NT2/D1 (cell line): ENCODE data around the gene TAGLN.

ENCODE experiments used
- YY1 ChIP-seq: IDR thresholded peaks from 2 replicates; pipeline ENCODE4 v1.6.1; 2011; ENCODE audit not compliant: insufficient read length, insufficient read depth
- ZNF274 ChIP-seq: IDR thresholded peaks from 2 replicates; pipeline ENCODE4 v1.6.1; 2011; ENCODE audit warnings: mild to moderate bottlenecking, low read depth, low read length

DNA sequence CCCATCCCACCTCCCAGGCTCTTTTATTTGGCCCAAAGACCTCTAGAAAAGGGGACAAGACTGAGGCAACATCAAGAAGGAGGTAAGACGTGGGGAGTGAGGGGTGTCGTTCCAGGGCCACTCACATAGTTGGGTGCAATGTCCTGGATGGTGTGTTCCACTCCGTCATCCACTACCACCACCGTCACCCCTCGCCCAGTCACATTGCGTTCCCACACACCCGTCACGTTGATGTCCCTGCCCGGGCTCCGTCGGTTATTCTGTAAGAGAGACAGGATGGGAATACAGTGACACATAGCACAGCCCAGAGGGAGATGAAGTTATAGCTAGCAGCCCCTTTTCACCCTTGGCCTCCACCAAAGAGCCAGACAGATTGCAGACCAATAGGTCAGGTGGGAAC lies 28.9 kb downstream of the TAGLN start:
- TF ChIP-seq YY1 (no peak), ZNF274 (no peak)
